PFSK-1 (cell line): ENCODE results near the gene GPRIN3.

Experiments
- FOXP2 ChIP-seq: optimal IDR thresholded peaks from 2 replicates; pipeline ENCODE3; 2011; ENCODE audit warnings: borderline replicate concordance, control low read depth, inconsistent platforms; ENCODE audit not compliant: insufficient read depth; ENCODE audit errors: extremely low read length, extremely low read depth
- POLR2AphosphoS5 ChIP-seq: IDR thresholded peaks from 2 replicates; pipeline ENCODE4 v1.6.1; 2012; ENCODE audit warnings: low read depth, mild to moderate bottlenecking, control low read depth, low read length, moderate library complexity
- SIN3A ChIP-seq: IDR thresholded peaks from 2 replicates; pipeline ENCODE4 v1.6.1; 2012; ENCODE audit warnings: mild to moderate bottlenecking, low read length, moderate library complexity, borderline replicate concordance; ENCODE audit not compliant: insufficient read depth
- TAF1 ChIP-seq: IDR thresholded peaks from 2 replicates; pipeline ENCODE4 v1.6.1; 2012; ENCODE audit warnings: low read length, control low read depth, borderline replicate concordance; ENCODE audit not compliant: insufficient read depth
- TF ChIP-seq, protein P1 (sequence below), 2 experiments: IDR thresholded peaks; 2 replicates each; pipeline versions ENCODE4 v1.6.1 to v1.8.0; 2011 to 2012; ENCODE audit warnings: low read depth in 2 of 2, low read length in 2 of 2, control low read depth in 1 of 2, inconsistent platforms in 1 of 2, mild to moderate bottlenecking in 1 of 2, moderate library complexity in 1 of 2; ENCODE audit not compliant: insufficient read depth in 1 of 2

GPRIN3 gene

DNA sequence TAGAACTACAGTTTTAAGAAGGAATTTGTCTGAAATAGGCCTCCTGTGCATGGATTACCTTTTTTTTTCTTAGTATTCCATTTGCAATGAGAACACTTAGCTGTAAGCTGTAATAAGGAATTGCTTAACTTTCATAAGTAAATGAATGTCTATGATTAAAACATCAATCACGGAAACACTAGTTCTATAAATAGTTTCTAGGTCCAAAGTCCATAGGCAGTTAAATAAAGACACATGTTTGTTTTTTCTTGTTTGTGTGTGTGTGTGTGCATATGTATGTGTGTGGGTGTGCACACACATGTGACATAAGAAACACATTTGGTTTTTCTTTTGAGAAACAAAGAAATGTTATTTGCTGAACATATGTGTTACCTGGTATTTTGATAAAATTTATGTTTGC lies 11.2 kb downstream of the GPRIN3 start:
- TF ChIP-seq POLR2AphosphoS5 (no peak), FOXP2 (no peak), SIN3A (no peak), TAF1 (no peak)
- TF ChIP-seq, protein P1, sequence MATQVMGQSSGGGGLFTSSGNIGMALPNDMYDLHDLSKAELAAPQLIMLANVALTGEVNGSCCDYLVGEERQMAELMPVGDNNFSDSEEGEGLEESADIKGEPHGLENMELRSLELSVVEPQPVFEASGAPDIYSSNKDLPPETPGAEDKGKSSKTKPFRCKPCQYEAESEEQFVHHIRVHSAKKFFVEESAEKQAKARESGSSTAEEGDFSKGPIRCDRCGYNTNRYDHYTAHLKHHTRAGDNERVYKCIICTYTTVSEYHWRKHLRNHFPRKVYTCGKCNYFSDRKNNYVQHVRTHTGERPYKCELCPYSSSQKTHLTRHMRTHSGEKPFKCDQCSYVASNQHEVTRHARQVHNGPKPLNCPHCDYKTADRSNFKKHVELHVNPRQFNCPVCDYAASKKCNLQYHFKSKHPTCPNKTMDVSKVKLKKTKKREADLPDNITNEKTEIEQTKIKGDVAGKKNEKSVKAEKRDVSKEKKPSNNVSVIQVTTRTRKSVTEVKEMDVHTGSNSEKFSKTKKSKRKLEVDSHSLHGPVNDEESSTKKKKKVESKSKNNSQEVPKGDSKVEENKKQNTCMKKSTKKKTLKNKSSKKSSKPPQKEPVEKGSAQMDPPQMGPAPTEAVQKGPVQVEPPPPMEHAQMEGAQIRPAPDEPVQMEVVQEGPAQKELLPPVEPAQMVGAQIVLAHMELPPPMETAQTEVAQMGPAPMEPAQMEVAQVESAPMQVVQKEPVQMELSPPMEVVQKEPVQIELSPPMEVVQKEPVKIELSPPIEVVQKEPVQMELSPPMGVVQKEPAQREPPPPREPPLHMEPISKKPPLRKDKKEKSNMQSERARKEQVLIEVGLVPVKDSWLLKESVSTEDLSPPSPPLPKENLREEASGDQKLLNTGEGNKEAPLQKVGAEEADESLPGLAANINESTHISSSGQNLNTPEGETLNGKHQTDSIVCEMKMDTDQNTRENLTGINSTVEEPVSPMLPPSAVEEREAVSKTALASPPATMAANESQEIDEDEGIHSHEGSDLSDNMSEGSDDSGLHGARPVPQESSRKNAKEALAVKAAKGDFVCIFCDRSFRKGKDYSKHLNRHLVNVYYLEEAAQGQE (IDR thresholded peaks at IDR 0.05; ENCODE audit: insufficient read depth in 1 of 2, low read depth in 2 of 2, low read length in 2 of 2): no peak

DNA sequence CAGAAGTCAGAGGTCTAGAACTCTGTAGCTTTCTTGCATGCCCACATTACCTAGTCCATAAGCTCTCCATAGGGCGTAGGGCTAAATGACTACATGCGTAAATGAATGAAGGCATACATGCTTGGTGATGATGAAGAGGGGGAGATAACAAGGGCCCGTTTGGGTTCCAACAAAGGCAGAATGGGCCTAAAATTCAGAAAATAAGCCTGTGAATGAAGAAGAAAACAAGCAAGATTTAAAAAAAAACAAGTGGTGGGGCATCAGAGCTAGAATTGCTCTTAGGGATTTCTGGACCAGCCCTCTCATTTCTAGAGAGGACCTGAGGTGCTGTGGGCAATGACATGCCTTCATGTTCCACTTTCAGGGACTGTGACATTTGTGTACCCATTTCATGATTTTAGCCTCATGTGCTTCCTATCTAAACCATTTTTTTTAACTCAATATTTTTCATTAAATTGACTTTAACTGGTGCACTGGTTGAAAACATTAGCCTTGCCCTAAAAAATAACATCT lies 12.1 kb downstream of the GPRIN3 start:
- TF ChIP-seq SIN3A (no peak), TAF1 (no peak), POLR2AphosphoS5 (no peak), FOXP2 (no peak)
- TF ChIP-seq, protein P1 (IDR thresholded peaks at IDR 0.05; ENCODE audit: insufficient read depth in 1 of 2, low read depth in 2 of 2, low read length in 2 of 2): no peak

- TF ChIP-seq, protein P1 (IDR thresholded peaks at IDR 0.05; ENCODE audit: insufficient read depth in 1 of 2, low read depth in 2 of 2, low read length in 2 of 2): no peak
- TF ChIP-seq POLR2AphosphoS5 (no peak), SIN3A (no peak), FOXP2 (no peak), TAF1 (no peak)
Measured at GRCh38 chr4:89294573-89295269, 12.9 kb downstream of the GPRIN3 start.

DNA sequence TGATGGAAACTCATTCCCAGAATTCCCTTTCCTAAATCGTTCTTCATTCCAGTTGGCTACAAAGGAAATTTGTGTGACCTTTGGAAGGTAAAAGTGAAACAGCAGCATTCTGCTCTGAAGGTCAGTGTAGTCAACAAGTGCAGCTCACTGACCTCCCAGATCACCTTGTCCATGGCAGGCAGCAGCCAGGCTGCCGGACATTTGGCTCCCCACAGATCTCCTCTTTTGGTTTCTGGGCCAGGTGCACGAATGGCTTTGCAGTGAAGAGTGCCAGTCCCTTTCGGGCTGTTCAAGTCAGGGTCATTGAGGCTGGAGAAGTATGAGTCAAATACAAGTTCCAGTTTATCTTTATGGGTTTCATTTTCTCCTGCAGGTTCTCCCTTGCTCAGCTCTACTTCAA lies 14.3 kb downstream of the GPRIN3 start:
- TF ChIP-seq SIN3A: no peak
- TF ChIP-seq TAF1: no peak
- TF ChIP-seq, protein P1 (IDR thresholded peaks at IDR 0.05; ENCODE audit: insufficient read depth in 1 of 2, low read depth in 2 of 2, low read length in 2 of 2): no peak
- TF ChIP-seq FOXP2: no peak
- TF ChIP-seq POLR2AphosphoS5: no peak
